Right lobe of liver (tissue), 6 donors: ENCODE data around the gene MSN. TPM values are rescaled to one million over a fixed set of nuclear protein-coding genes. Genes with fewer than 3 reads are reported as not detected.
A peak's percentile ranks its signal among the peaks of the same experiment; 100 is the strongest.
"Not testable (repeated sequence)": the region's sequence is repeated elsewhere in the genome, so short reads cannot be mapped to it uniquely, and the experiment has no call there.

Source experiments
- ATAC-seq, 4 donors: fragments of 200-7000 bp; cut with Tn5 transposase; one replicate each; pipeline ENCODE4 v1.9.1; 2020; ENCODE audit warnings: mild to moderate bottlenecking in 4 of 4, moderate library complexity in 4 of 4
- DNase-seq, 3 donors: peaks; one replicate each; pipeline ENCODE4 v3.0.0-alpha.2; 2020
- H3K27ac ChIP-seq, 3 donors: fragments of 200-600 bp; one replicate each; pipeline ENCODE4 v1.8.0; 2022
- H3K27me3 ChIP-seq, 2 donors: fragments of 200-600 bp; one replicate each; pipeline ENCODE4 v1.8.0; 2022
- H3K36me3 ChIP-seq, 4 donors: fragments of 200-600 bp; sonication (generic) in 1 of 4; one replicate each; pipeline versions ENCODE4 v1.5.1 to v1.8.0; 2017 to 2022; ENCODE audit warnings: control low read depth in 1 of 4
- H3K4me1 ChIP-seq, 4 donors: fragments of 200-600 bp; sonication (generic) in 1 of 4; one replicate each; pipeline versions ENCODE4 v1.5.1 to v1.8.0; 2017 to 2022; ENCODE audit warnings: control low read depth in 1 of 4
- H3K4me3 ChIP-seq, 3 donors: fragments of 200-600 bp; one replicate each; pipeline ENCODE4 v1.8.0; 2022
- H3K9me3 ChIP-seq, 4 donors: fragments of 200-600 bp; sonication (generic) in 1 of 4; one replicate each; pipeline versions ENCODE4 v1.5.1 to v1.8.0; 2017 to 2022; ENCODE audit warnings: control low read depth in 1 of 4
- POLR2A ChIP-seq: fragments of 450-650 bp; IDR thresholded peaks from one replicate; pipeline ENCODE4 v1.6.1; 2017; ENCODE audit warnings: antibody characterized with exemption, mild to moderate bottlenecking
- WGBS: methylation state at CpG from one replicate; pipeline ENCODE4 v1.1.6; 2018; ENCODE audit warnings: low coverage, low lambda C conversion rate; ENCODE audit not compliant: insufficient coverage; ENCODE audit errors: missing lambda C conversion rate; 5-methylcytosine and 5-hydroxymethylcytosine counted together
- intact Hi-C, 2 donors: fragments of 100-400 bp; cut with DNase I; formaldehyde crosslinking; loops; one replicate each; pipeline versions ENCODE4 v1.11.2 to v1.14.1; 2022
- total RNA-seq, 6 experiments: library from RNA; depleted of rRNA in 2 of 6; stranded (reverse); fragments of >200 nt in 2 of 6; fragmentation: NEBNext Ultra II Directional in 3 of 6; extraction: Animal tissue kit (Norgen Biotek cat#: 25700) in 3 of 6; gene quantifications; one replicate each; pipeline versions ENCODE4 v1.1.0 to v1.2.4, GENCODE V29; 2016 to 2023
- TF ChIP-seq, protein P1 (sequence below), 4 donors: fragments of 200-600 bp in 3 of 4; fragments of 450-650 bp in 1 of 4; IDR thresholded peaks; one replicate each; pipeline versions ENCODE4 v1.5.1 to v1.8.0; 2016 to 2022; ENCODE audit warnings: antibody characterized with exemption in 4 of 4, mild to moderate bottlenecking in 2 of 4
- donor health status: DM: no; HTN: yes; CAD: no.
- donor health status: DM: no; HTN: no; CAD: no.
- donor health status: DM: no; HTN: no; CAD: no.
- donor health status: DM: no; HTN: yes; CAD: no.
- donor health status: DM: no; HTN: yes; CAD: no.

The MSN gene
- total RNA-seq, 6 experiments from 2014 or later, result 63.6 to 150 (median 104) TPM

DNA sequence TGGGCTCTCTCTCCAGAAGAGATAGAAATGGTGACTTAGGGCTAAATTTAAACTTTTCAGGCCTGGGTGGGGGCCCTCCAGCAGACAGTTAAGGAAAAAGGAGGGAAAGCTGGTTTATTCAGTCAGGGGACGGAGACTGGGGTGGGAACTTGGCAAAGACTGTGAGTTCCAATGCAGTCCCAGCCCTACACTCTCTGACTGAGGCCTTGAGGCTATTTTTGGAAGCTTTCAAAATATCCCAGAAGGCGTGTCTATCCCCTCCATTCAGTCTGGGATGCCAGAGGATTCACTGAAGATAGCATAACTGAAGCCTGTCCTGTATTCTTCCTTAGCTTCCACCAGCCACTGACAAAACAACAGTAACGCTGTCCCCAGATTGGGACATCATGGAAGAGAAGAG lies 32.1 kb upstream of the MSN start:
- no peaks in the 10 kb centered on the region for H3K27me3 ChIP-seq
- no peak overlapping the region for H3K4me3 ChIP-seq
- no peak overlapping the region for H3K27ac ChIP-seq
- H3K4me1 ChIP-seq, result no peaks in the 10 kb centered on the region
- no peaks in the 10 kb centered on the region for H3K9me3 ChIP-seq
- intact Hi-C loops, result no loop called here
- no peaks in the 10 kb centered on the region for H3K36me3 ChIP-seq
- WGBS, result 77% methylated on average over 3 of the region's 3 CpGs
- TF ChIP-seq POLR2A, result no peak
- TF ChIP-seq, protein P1, sequence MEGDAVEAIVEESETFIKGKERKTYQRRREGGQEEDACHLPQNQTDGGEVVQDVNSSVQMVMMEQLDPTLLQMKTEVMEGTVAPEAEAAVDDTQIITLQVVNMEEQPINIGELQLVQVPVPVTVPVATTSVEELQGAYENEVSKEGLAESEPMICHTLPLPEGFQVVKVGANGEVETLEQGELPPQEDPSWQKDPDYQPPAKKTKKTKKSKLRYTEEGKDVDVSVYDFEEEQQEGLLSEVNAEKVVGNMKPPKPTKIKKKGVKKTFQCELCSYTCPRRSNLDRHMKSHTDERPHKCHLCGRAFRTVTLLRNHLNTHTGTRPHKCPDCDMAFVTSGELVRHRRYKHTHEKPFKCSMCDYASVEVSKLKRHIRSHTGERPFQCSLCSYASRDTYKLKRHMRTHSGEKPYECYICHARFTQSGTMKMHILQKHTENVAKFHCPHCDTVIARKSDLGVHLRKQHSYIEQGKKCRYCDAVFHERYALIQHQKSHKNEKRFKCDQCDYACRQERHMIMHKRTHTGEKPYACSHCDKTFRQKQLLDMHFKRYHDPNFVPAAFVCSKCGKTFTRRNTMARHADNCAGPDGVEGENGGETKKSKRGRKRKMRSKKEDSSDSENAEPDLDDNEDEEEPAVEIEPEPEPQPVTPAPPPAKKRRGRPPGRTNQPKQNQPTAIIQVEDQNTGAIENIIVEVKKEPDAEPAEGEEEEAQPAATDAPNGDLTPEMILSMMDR (IDR thresholded peaks at IDR 0.05), result no peak
- DNase-seq, result no peak
- ATAC-seq, result peak in 3 of 4 donors; percentile 47 to 65 (median 50)

DNA sequence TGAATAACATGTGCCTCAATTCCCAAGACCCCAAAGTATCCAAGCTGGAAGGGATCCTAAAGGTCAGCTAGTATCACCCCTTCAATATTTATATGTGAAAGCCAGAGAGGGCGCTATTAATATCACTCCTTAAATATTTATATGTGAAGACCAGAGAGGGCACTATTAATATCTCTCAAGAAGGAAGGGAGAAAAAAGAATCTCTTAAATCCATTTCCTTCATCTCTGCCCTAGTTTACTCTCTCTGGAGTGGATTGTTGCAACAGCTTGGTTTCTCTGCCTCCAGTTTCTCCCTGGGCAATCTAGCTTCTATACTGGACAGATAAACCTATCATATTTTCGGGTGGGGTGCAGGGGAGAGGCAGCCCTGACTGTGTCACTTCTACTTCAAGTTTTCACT lies 31.6 kb upstream of the MSN start:
- DNase-seq, result no peak
- no peak for ATAC-seq
- Histone ChIP-seq H3K27ac (no peak overlapping the region), H3K36me3 (no peaks in the 10 kb centered on the region), H3K4me3 (no peak overlapping the region), H3K9me3 (no peaks in the 10 kb centered on the region), H3K27me3 (no peaks in the 10 kb centered on the region), H3K4me1 (no peaks in the 10 kb centered on the region)
- 42% methylated on average over 2 of the region's 2 CpGs for WGBS
- TF ChIP-seq, protein P1 (IDR thresholded peaks at IDR 0.05), result no peak
- no peak for TF ChIP-seq POLR2A
- intact Hi-C loops, result no loop called here

DNA sequence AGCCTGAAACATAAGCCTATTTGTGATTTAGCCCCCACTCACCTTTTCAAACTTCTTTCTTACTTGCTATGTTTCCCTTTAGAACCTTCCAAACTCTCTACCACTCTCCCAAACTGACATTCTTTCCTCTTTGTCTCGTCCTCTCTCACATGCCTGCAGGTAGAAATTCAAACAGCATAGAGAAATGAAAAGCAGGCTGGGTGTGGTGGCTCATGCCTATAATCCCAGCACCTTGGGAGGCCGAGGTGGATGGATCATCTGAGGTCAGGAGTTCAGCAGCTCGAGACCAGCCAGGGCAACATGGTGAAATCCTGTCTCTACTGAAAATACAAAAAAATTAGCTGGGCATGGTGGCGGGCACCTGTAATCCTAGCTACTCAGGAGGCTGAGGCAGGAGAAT lies 31.2 kb upstream of the MSN start:
- H3K27me3 ChIP-seq, intact Hi-C loops, H3K4me3 ChIP-seq, DNase-seq, ATAC-seq, H3K36me3 ChIP-seq, H3K4me1 ChIP-seq, H3K9me3 ChIP-seq, H3K27ac ChIP-seq: not testable (repeated sequence)
- WGBS, result 50% methylated on average over 4 of the region's 4 CpGs

DNA sequence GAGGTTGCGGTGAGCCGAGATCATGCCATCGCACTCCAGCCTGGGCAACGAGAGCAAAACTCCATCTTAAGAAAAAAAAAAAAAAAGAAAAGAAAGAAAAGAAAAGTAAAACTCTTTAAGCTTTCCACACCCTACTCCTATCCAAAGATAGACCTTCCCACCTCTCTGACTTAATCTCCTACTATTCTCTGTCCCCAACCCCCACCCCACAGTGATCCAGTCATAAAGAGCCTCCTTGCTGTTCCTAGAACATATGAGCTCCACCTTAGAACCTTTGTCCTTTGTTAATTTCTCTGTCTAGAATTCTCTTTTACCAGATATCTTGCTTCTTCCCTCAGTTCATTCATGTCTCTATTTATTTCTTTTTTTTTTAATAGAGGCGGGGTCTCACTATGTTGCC lies 30.1 kb upstream of the MSN start:
- no peak for ATAC-seq
- intact Hi-C loops, result no loop called here
- no peak overlapping the region for H3K4me3 ChIP-seq
- H3K36me3 ChIP-seq, result no peaks in the 10 kb centered on the region
- no peaks in the 10 kb centered on the region for H3K4me1 ChIP-seq
- no peaks in the 10 kb centered on the region for H3K27me3 ChIP-seq
- H3K27ac ChIP-seq, result no peak overlapping the region
- TF ChIP-seq, protein P1 (IDR thresholded peaks at IDR 0.05), result no peak
- TF ChIP-seq POLR2A, result no peak
- no peak for DNase-seq
- 44% methylated on average over 1 of the region's 5 CpGs for WGBS
- H3K9me3 ChIP-seq, result no peaks in the 10 kb centered on the region

DNA sequence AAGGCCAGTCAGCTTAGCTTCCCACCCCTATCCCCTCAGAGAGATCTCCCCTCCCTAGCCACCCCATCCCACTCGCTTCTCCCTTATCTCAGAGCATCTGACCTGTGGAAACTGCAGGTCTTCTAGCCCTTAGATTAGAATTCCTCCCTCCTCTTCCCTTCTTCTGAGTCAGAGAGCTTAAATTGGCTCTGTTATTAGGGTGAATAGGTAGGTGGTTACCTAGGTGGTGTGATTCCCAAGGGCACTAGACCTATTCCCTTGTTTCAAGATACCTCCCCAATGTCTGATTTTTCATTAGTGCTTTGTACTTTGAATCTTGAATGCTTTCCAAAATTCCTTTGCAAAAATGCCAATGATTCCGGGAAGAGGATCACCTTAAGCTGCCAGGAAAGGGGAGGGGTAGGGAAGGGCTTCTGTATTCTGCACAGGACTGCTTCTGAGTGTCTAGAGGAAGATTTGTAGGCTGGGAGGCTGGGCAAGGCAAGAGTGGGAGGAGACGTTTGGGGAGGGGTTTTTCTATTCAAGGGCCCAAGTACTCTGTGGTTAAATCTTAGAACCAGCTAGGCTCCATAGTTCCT lies 24.5 kb upstream of the MSN start:
- no peak for DNase-seq
- Histone ChIP-seq H3K4me3 (no peak overlapping the region), H3K27me3 (no peaks in the 10 kb centered on the region), H3K9me3 (no peaks in the 10 kb centered on the region), H3K27ac (peak overlapping the region; percentile 53 to 71 (median 60)), H3K36me3 (no peaks in the 10 kb centered on the region), H3K4me1 (peaks cover 0 to 22% (median 10%) of the 10 kb centered on the region in 4 donors)
- TF ChIP-seq, protein P1 (IDR thresholded peaks at IDR 0.05), result no peak
- TF ChIP-seq POLR2A, result no peak
- 38% methylated on average over 3 of the region's 3 CpGs for WGBS
- peak; percentile 65 to 79 (median 67) for ATAC-seq
- intact Hi-C loops, result no loop called here
